Smooth muscle cell of the umbilical artery (primary cell): ENCODE measurements around the gene LMX1A. TPM values are rescaled to one million over a fixed set of nuclear protein-coding genes. Genes with fewer than 3 reads are reported as not detected.

Experiments
- total RNA-seq: library from RNA; depleted of rRNA; stranded (reverse); fragments of >200 nt; gene quantifications from 2 replicates; pipeline ENCODE4 v1.2.3, GENCODE V29; 2014

Gene LMX1A
- total RNA-seq = not detected in 2 replicates

GRCh38 chr1:165355977-165356811 lies at the start of gene LMX1A:
Gene LMX1A (minus strand): TSS chr1:165356715. CDS start chr1:165355559, 1,156 bp downstream.

Other genes starting within 250 kb of the LMX1A start
- gene RXRG, start 88.4 kb upstream of the LMX1A start, total RNA-seq = not detected in 2 replicates
- gene LRRC52, start 187.3 kb upstream of the LMX1A start, total RNA-seq = not detected in 2 replicates